ENCODE results near the gene ZDHHC13.

- no peak for TF ChIP-seq CTCF (IDR thresholded peaks at IDR 0.05)
- TF ChIP-seq ZFX (IDR thresholded peaks at IDR 0.05; ENCODE audit: borderline replicate concordance), result no peak
These were observed 28.4 kb downstream of the ZDHHC13 start for GRCh38 chr11:19145319-19145718.
